ENCODE data around the gene DDX1.

DDX1 gene

GRCh38 chr2:15562354-15563031, 29.2 kb upstream of the DDX1 start:
- no peak for DNase-seq (ENCODE audit: low read depth in 2 of 3, low spot score in 2 of 3)

- DNase-seq (ENCODE audit: low read depth in 2 of 3, low spot score in 2 of 3), result no peak
Observed at GRCh38 chr2:15563227-15564100, 28.2 kb upstream of the DDX1 start.

GRCh38 chr2:15565392-15565791, 26.3 kb upstream of the DDX1 start:
- no peak for DNase-seq (ENCODE audit: low read depth in 2 of 3, low spot score in 2 of 3)

GRCh38 chr2:15565994-15566671, 25.5 kb upstream of the DDX1 start:
- no peak for DNase-seq (ENCODE audit: low read depth in 2 of 3, low spot score in 2 of 3)

DNA sequence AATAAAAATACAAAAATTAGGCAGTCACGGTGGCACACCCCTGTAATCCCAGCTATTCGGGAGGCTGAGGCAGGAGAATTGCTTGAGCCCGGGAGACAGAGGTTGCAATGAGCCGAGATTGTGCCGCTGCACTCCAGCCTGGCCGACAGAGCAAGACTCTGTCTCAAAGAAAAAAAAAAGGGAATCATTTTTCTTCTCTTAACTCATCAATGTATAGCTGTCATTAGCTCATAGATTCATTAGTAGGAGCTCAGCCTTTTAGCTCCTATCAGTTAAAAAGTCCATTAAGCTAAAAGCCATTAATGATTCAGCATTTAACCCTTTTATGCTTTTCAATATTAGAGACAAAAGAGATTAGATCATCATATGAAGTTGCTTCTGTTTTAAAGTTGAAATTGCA, 24.8 kb upstream of the DDX1 start:
- no peak for DNase-seq (ENCODE audit: low read depth in 2 of 3, low spot score in 2 of 3)

DNA sequence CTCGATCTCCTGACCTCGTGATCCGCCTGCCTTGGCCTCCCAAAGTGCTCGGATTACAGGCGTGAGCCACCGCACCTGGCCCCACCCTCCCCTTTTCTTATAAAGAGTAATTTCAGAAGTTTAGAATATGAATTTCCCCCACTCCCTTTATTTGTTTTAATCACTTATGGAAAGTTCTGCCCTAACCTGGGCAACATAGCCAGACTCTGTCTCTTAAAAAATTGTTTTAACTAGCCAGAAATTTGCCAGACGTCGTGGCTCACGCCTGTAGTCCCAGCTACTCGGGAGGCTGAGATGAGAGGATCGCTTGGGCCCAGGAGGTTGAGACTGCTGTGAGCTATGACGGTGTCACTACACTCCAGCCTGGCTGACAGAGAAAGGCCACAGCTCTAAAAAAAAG, 22.8 kb upstream of the DDX1 start:
- DNase-seq (ENCODE audit: low read depth in 2 of 3, low spot score in 2 of 3), result no peak

GRCh38 chr2:15570104-15570503, 21.6 kb upstream of the DDX1 start:
- DNase-seq (ENCODE audit: low read depth in 2 of 3, low spot score in 2 of 3), result no peak

DNA sequence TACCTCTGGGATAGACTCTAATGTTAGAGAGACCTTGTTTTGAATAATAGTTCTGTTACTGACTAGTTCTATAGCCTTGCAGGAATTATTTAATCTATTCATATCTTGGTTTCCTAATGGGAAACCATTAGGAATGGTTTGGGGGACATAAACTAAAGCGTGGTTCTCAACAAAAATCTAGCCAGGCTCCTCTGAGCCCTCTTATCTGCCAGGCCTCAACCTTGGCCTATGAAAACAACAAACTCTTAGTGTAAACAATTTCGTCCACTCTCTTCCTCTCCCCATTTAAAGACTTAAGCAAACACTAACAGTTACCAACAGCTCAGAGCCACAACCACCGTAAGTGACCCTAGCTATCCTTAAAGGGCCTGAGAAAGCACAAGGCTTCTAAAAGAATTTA, 19.9 kb upstream of the DDX1 start:
- no peak for DNase-seq (ENCODE audit: low read depth in 2 of 3, low spot score in 2 of 3)

DNA sequence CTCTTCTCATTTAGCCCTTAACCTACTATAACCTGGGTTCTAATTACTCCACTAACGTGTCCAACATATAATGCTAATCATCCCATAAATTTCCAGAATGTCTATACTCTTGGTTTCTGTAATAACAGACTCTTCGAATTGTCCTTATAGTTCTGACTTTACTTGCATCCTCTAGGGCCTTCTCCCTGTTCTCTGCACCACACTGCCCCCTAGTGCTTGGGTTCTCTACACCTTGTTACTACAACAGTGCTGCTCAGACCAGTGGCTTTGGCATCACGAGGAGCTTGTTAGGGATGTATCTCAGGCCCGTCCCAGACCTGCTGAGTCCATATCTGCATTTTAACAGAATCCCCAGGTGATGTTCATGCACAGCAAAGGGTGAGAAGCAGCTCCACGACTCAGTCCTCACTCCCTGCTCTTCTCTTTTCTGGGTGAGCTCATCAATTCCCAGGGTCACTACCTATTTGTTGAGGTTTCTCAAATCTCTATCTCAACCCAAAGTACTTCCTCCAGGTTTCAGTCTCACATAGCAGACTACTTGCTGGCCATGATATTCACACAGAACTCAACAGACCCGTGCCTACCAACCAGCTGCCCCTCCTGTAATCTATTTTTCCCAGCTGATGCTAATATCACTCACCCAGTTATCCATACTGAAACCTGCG, 14.5 kb upstream of the DDX1 start:
- DNase-seq (ENCODE audit: low read depth in 2 of 3, low spot score in 2 of 3), result peak; percentile 47 to 77 (median 75)

DNA sequence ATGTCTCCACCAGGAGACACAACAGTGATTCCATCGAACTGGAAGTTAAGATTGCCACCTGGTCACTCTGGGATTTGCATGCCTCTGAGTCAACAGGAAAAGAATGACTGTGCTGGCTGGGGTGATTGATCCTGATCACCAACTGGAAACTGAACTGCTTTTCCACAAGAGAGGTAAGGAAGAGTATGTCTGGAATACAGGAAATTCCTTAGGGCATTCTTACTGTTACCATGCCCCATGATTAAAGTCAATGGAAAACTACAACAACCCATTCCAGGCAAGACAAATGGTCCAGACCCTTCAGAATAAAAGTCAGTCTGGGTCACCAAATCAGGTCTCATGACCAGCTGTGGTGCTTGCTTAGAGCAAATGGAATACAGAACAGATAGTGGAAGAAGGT, 12.0 kb upstream of the DDX1 start:
- no peak for DNase-seq (ENCODE audit: low read depth in 2 of 3, low spot score in 2 of 3)

- no peak for DNase-seq (ENCODE audit: low read depth in 2 of 3, low spot score in 2 of 3)
Observed at GRCh38 chr2:15580451-15580850, 11.2 kb upstream of the DDX1 start.

- no peak for DNase-seq (ENCODE audit: low read depth in 2 of 3, low spot score in 2 of 3)
Observed at GRCh38 chr2:15582710-15583357, 8.8 kb upstream of the DDX1 start.

DNA sequence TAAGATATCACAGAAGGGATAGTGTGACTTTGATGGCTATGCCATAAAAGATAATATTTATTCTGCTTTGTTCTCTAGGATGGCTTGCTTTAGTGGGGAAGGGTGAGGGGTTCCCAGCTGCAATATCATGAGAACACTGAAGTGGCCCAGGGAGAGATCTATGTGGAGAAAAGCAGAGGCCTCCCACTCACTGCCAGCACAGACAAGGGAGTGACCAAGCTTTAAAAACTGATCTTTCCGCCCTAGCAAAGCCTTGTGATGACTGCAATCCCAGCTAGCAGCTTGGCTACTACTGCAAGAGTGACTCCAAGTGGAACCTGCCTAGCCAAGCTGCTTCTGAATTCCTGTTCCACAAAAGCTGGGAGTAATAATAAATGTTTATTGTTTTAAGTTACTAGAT, 7.8 kb upstream of the DDX1 start:
- no peak for DNase-seq (ENCODE audit: low read depth in 2 of 3, low spot score in 2 of 3)

DNA sequence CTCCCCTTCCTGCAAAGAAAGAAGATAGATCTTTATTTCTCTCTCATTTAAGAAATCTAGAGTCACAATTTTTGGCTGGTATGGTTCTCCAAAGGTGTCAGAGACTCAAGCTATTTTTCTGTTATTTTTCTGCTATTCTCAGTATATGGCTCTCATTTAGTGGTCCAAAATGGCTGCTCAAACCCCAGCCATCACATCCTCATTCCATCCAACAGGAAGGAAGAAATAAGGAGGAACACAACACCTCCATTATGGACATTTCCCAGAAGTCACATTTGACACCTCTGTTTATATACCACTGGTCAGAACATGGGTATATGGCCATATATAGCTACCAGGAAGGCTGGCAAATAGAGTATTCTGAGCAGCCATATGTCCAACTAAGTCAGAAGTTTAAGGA, 7.4 kb upstream of the DDX1 start:
- DNase-seq (ENCODE audit: low read depth in 2 of 3, low spot score in 2 of 3), result no peak

- no peak for DNase-seq (ENCODE audit: low read depth in 2 of 3, low spot score in 2 of 3)
Observed at GRCh38 chr2:15584767-15585469, 6.8 kb upstream of the DDX1 start.

GRCh38 chr2:15588329-15588919, 3.2 kb upstream of the DDX1 start:
- no peak for DNase-seq (ENCODE audit: low read depth in 2 of 3, low spot score in 2 of 3)

DNA sequence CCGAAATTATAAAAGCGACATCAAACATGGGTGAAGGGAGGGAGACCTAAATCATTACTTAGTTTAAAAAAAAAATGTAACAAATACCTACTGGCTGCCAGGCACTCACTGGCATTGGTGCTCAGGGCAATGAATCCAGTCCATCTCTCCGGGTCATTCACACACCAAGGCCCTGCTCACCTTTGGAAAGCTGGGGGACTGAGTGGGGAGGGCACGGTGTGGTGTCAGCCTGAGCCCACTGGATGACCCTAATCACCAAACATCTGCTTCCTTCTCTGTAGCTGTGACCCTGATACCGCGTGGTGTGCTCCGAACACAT, 336 bp upstream of the DDX1 start:
- DNase-seq (ENCODE audit: low read depth in 2 of 3, low spot score in 2 of 3), result no peak

GRCh38 chr2:15593327-15593705, 1.6 kb downstream of the DDX1 start:
- no peak for DNase-seq (ENCODE audit: low read depth in 2 of 3, low spot score in 2 of 3)

DNA sequence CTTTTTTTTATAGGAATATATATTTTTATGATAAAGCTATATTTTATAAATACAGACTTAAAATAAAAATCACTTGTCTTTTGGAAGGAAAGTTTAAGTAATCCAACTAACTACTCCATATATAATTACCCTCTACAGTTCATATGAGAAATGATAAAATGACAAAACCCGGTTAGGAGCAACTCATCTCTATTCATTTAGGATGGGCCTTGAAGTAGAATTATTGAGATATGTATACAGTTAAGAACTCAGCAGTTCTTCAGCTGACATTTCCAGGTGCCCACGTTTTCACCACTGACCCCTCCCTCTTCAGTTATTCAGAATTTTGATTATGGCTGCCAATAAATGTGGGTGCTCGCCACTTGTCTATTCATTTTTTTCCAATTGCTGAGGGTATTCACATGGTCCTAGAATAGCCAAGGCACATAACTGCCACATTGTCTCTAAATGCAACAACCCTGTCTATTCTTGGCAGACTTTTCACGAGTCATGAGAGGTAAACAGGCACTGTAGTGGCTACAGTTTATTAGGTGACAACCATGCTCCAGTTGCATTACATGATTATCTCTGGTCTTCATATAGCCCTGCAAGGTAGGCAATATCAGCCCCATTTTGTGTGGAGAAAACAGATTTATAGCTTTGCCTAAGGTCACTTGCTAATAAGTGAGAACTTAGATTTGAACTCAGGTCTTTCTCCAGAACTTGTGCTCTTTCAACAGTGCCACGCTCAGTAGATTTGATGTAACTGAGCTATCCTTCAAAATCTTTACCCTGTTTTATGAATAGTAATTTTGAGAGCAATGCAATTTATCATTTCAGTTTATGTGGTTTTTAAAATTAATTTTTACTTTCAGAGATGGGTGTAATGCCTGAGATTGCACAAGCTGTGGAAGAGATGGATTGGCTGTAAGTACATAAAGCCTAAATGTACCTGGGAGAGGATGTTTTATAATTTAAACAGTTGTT, 2.9 kb downstream of the DDX1 start:
- DNase-seq (ENCODE audit: low read depth in 2 of 3, low spot score in 2 of 3), result no peak
